RWPE2 (cell line): ENCODE results near the gene PRKACB.

ENCODE experiments used
- ATAC-seq: fragments of 200-7000 bp; cut with Tn5 transposase; 3 replicates; pipeline ENCODE4 v1.9.1; 2021; ENCODE audit warnings: low read depth
- DNase-seq: peaks from one replicate; pipeline ENCODE4 v3.0.0-alpha.2; 2020; ENCODE audit warnings: low spot score
- H3K27ac ChIP-seq: fragments of 450-650 bp; 2 replicates; pipeline ENCODE4 v1.5.1; 2017; ENCODE audit warnings: mild to moderate bottlenecking; ENCODE audit not compliant: poor library complexity, severe bottlenecking
- H3K27me3 ChIP-seq: fragments of 250-450 bp; sonication (Bioruptor Pico); 2 replicates; pipeline ENCODE4 v1.5.1; 2021; ENCODE audit warnings: mild to moderate bottlenecking, moderate library complexity; ENCODE audit not compliant: insufficient read depth, poor library complexity, severe bottlenecking
- H3K36me3 ChIP-seq: fragments of 250-450 bp; sonication (Bioruptor Pico); 2 replicates; pipeline ENCODE4 v1.5.1; 2020; ENCODE audit warnings: low read depth, mild to moderate bottlenecking, moderate library complexity
- H3K4me1 ChIP-seq: fragments of 250-450 bp; sonication (Bioruptor Pico); 2 replicates; pipeline ENCODE4 v1.5.1; 2021; ENCODE audit warnings: mild to moderate bottlenecking, moderate library complexity; ENCODE audit not compliant: insufficient read depth, poor library complexity, severe bottlenecking
- H3K4me3 ChIP-seq: fragments of 250-450 bp; sonication (Bioruptor Pico); 2 replicates; pipeline ENCODE4 v1.5.1; 2021; ENCODE audit warnings: mild to moderate bottlenecking, moderate library complexity; ENCODE audit not compliant: severe bottlenecking
- H3K9me3 ChIP-seq: fragments of 250-450 bp; sonication (Bioruptor Pico); 2 replicates; pipeline ENCODE4 v1.5.1; 2021; ENCODE audit warnings: mild to moderate bottlenecking, moderate library complexity; ENCODE audit not compliant: severe bottlenecking
- CTCF ChIP-seq: fragments of 450-650 bp; IDR thresholded peaks from one replicate; pipeline ENCODE4 v1.5.1; 2017; ENCODE audit warnings: mild to moderate bottlenecking, moderate library complexity; ENCODE audit not compliant: poor library complexity, severe bottlenecking

Gene PRKACB

DNA sequence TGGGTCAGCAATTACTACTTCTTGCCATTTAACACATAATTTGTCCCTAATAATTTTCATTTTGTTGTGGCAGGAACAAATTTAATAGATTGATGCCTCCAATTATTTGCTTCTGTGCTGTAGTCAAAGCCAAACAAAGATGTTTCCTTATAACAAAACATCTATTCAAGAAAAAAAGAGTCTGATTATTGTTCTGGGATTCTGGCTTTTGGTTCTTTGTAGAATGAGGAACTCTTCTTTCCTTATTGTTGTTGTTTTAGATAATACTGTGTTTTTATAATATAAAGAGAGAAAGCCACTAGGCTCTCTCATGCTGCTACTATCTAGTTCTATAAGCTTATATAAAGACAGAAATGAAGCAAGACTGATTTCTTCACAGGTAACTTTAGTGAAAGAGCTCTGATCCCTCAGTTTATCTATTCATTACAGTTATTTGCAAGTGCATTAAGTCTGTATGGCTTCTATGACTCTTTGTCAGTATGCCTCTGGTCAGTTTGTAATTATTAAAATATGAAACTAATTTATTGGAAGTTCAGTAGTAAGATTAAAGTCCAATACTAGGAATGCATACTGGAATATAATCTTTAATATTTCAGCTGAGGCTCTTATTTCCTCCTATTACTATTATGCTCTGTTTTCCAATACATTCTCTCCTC, 37.4 kb downstream of the PRKACB start:
- Histone ChIP-seq H3K36me3 (no peaks in the 10 kb centered on the region), H3K4me1 (peaks cover 3% of the 10 kb centered on the region), H3K27me3 (no peaks in the 10 kb centered on the region), H3K4me3 (no peak overlapping the region), H3K27ac (no peak overlapping the region), H3K9me3 (no peaks in the 10 kb centered on the region)
- ATAC-seq (no peak), DNase-seq (no peak)
- TF ChIP-seq CTCF = no peak

DNA sequence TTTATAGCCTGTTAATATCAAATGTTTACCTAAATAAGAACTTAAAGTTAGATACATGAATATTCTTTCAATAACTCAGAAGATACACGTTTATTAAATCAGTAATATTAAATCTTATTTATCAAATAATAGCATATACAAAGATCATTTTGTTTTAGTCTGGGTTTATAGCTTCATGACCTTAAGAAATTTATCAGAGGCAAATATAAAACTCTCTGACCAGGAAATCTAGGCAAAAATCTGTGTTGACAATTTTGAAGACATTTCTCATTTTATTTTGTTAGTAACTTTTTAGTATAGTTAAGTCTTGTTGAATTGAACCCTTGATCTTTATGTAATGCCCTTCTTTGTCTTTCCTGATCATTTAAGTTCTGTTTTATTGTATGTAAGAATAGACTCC, 46.4 kb downstream of the PRKACB start:
- peaks cover 5% of the 10 kb centered on the region for H3K9me3 ChIP-seq
- H3K27me3 ChIP-seq = no peaks in the 10 kb centered on the region
- TF ChIP-seq CTCF = no peak
- no peak overlapping the region for H3K4me3 ChIP-seq
- H3K27ac ChIP-seq = no peak overlapping the region
- H3K36me3 ChIP-seq = no peaks in the 10 kb centered on the region
- ATAC-seq = no peak
- no peak for DNase-seq
- no peaks in the 10 kb centered on the region for H3K4me1 ChIP-seq

- TF ChIP-seq CTCF = no peak
- H3K27me3 ChIP-seq = no peaks in the 10 kb centered on the region
- no peaks in the 10 kb centered on the region for H3K4me1 ChIP-seq
- no peaks in the 10 kb centered on the region for H3K36me3 ChIP-seq
- no peak for DNase-seq
- H3K27ac ChIP-seq = no peak overlapping the region
- no peak overlapping the region for H3K4me3 ChIP-seq
- no peak for ATAC-seq
- peaks cover 5% of the 10 kb centered on the region for H3K9me3 ChIP-seq
These were observed 48.6 kb downstream of the PRKACB start for GRCh38 chr1:84192681-84193080.

- no peaks in the 10 kb centered on the region for H3K27me3 ChIP-seq
- no peaks in the 10 kb centered on the region; the same call in 1 of the 2 replicates for H3K36me3 ChIP-seq
- TF ChIP-seq CTCF = no peak
- no peak overlapping the region for H3K27ac ChIP-seq
- DNase-seq = no peak
- ATAC-seq = no peak
- no peaks in the 10 kb centered on the region for H3K4me1 ChIP-seq
- H3K9me3 ChIP-seq = no peaks in the 10 kb centered on the region
- no peak overlapping the region for H3K4me3 ChIP-seq
These were observed 54.8 kb downstream of the PRKACB start for GRCh38 chr1:84198832-84199231.

DNA sequence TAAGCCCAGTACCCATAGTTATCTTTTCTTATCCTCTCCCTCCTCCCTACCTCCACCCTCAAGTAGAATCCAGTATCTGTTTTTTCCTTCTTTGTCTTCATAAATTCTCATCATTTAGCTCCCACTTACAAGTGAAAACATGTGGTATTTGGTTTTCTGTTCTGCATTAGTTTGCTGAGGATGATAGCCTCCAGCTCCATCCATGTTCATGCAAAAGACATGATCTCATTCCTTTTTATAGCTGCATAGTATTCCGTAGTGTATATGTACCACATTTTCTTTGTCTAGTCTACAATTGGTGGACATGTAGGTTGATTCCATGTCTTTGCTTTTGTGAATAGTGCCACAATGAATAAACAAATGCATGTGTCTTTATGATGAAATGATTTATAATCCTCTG, 55.2 kb downstream of the PRKACB start:
- H3K27ac ChIP-seq = no peak overlapping the region
- no peaks in the 10 kb centered on the region for H3K9me3 ChIP-seq
- no peaks in the 10 kb centered on the region; the same call in 1 of the 2 replicates for H3K36me3 ChIP-seq
- H3K4me1 ChIP-seq = no peaks in the 10 kb centered on the region
- H3K4me3 ChIP-seq = no peak overlapping the region
- no peaks in the 10 kb centered on the region for H3K27me3 ChIP-seq
- ATAC-seq (no peak), DNase-seq (no peak)
- no peak for TF ChIP-seq CTCF
